GM15510 (cell line): ENCODE measurements around the gene CCBE1.

Source experiments
- POLR2A ChIP-seq: IDR thresholded peaks from 3 replicates; pipeline ENCODE4 v1.6.1; 2011; ENCODE audit warnings: borderline replicate concordance; ENCODE audit not compliant: insufficient read length; ENCODE audit errors: extremely low read depth

CCBE1 gene

GRCh38 chr18:59395226-59396175, 301.7 kb downstream of the CCBE1 start:
- TF ChIP-seq POLR2A, result no peak

DNA sequence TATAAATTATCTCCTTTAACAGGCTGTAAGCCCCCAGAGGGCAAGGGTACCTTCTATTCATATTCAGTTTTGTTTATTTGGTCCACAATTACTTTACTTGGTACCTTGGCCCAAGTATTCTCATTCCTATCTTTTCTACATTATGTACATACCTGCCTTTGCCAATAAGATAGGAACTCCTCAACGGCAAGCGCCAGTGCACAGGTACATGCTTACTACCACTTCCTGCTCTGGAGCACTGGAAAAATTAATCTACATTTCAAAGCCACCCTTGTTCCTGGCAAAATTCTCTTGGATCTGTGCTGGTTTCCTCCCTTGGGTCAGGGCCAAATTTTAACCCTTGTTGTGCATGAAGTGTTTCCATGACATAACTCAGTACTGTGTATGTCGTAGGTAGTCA, 303.8 kb downstream of the CCBE1 start:
- no peak for TF ChIP-seq POLR2A

GRCh38 chr18:59388817-59389216, 308.4 kb downstream of the CCBE1 start:
- no peak for TF ChIP-seq POLR2A

DNA sequence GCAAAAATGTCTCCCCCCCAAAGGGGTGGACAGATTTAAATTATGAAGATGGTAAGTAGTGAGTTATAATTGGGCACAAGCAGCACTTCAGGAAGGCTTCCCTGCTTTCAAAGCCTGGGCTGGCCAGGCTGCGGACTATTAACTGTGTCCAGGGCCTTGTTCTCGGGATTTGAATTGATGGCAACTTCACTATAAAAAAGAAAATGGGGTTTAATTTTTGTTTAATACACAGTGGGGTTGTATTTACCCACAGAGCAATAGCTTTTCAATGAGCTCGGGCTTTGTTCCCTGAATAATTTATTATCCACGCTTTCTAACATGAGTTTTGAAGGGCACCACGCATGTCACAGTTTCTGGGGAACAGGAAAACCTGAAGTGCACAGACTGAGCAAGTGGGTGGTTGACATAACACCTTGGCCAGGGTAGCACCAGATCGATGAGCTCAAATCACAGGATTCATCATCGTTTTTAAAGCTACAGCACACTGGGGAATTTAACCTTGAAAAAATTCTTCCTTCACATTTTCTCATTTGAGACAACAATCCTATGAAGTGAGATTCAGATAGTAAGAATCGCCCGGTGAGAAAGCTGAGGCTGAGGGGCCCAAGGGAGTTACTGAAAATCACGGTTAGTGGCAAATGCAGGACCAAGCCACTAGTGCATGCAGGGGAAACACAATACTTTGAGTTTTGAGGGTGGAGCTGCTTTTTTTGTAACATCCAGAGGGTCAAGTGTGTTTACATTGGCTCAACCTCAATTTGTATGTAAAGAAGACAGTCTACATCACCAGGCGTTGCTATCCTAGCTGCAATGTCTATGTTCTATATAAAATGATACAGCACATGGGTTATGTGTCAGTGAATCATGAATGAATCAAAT, 309.3 kb downstream of the CCBE1 start:
- TF ChIP-seq POLR2A, result no peak

GRCh38 chr18:59386909-59387686, 310.1 kb downstream of the CCBE1 start:
- no peak for TF ChIP-seq POLR2A

- no peak for TF ChIP-seq POLR2A
These were observed 312.0 kb downstream of the CCBE1 start for GRCh38 chr18:59385191-59385590.

- no peak for TF ChIP-seq POLR2A
These were observed 313.4 kb downstream of the CCBE1 start for GRCh38 chr18:59383851-59384250.

DNA sequence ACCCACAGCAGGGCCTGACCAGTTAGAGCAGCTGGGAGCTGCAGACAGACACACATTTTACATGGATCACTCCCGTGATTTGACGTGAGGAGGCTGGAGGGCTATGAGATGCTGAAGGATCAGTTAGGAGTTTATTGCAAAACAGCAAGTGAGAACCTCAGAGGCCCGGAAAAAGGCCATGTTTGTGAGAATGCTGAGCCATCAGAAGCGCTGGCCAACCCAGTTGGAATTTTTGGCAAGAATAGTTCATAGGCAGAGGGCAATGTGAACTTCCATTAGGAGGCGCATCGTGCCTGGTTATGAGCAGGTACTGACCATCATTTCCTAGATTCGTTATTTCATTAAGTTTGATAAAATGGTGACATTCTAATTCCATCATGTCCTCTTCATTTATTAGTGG, 314.8 kb downstream of the CCBE1 start:
- TF ChIP-seq POLR2A, result no peak

- no peak for TF ChIP-seq POLR2A
These were observed 315.3 kb downstream of the CCBE1 start for GRCh38 chr18:59381949-59382348.
